Activated T-helper 1 cell treated with anti-CD3 and anti-CD28 coated beads, Interleukin-12 subunit alpha, Interleukin-12 subunit beta, Interleukin-2, Interleukin-4 antibody, amounts not matched to agents 30 ng/mL and 10 ng/mL and 1 ng/mL, durations not matched to agents 14 hours and 24 hours and 36 hours (primary cell): ENCODE data around the gene ZNF534. TPM values are rescaled to one million over a fixed set of nuclear protein-coding genes. Genes with fewer than 3 reads are reported as not detected.
"Not testable (repeated sequence)": the region's sequence is repeated elsewhere in the genome, so short reads cannot be mapped to it uniquely, and the experiment has no call there.

Experiments used
- DNase-seq: peaks from one replicate; pipeline ENCODE4 v3.0.0; 2021; ENCODE audit warnings: low spot score
- H3K27ac Mint-ChIP-seq: one replicate; pipeline ENCODE4 v1.8.0; 2021; ENCODE audit warnings: mild to moderate bottlenecking, mixed read lengths
- H3K27me3 Mint-ChIP-seq: one replicate; pipeline ENCODE4 v1.8.0; 2022; ENCODE audit warnings: mild to moderate bottlenecking, moderate library complexity, mixed read lengths; ENCODE audit not compliant: insufficient read depth
- H3K36me3 Mint-ChIP-seq: one replicate; pipeline ENCODE4 v1.8.0; 2021; ENCODE audit warnings: low read depth, mixed read lengths
- H3K4me1 Mint-ChIP-seq: one replicate; pipeline ENCODE4 v1.8.0; 2021; ENCODE audit warnings: low read depth, mixed read lengths
- H3K4me3 Mint-ChIP-seq: one replicate; pipeline ENCODE4 v1.8.0; 2021; ENCODE audit warnings: mild to moderate bottlenecking, moderate library complexity, mixed read lengths
- H3K9me3 Mint-ChIP-seq: one replicate; pipeline ENCODE4 v1.8.0; 2021; ENCODE audit warnings: mixed read lengths
- intact Hi-C: fragments of 100-400 bp; cut with micrococcal nuclease; formaldehyde crosslinking; loops from one replicate; pipeline ENCODE4 v1.15.1; 2024
- total RNA-seq: library from RNA; stranded (reverse); gene quantifications from 2 replicates; pipeline ENCODE4 v1.2.3, GENCODE V29; 2022

Gene ZNF534
- total RNA-seq, 1 donor from 2014 or later = not detected

DNA sequence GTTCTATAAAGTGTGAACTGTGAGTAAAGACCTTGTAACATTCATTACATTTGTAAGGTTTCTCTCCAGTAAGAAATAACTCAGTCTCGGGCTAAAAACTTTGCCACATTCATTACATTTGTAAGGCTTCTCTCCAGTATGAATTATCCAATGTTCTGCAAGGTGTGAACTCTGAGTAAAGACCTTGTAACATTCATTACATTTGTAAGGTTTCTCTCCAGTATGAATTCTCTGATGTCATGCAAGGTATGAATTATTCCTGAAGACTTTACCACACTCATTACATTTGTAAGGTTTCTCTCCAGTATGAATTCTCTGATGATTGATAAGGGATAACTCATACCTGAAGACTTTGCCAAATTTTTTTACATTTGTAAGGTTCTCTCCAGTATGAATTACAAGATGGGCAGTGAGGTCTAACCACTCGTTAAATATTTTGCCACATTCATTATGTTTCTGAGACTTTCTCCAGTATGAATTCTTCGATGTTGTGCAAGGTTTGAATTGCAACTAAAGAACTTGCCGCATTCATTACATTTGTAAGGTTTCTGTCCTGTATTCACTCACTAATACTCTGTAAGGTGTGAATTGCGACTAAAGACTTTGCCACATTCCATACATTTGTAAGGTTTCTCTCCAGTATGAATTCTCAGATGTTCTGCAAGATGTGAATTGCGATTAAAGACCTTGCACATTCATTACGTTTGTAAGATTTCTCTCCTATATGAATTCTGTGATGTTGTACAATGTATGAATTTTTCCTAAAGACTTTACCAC, 45.6 kb downstream of the ZNF534 start:
- no peak overlapping the region for H3K27ac Mint-ChIP-seq
- H3K9me3 Mint-ChIP-seq = peaks cover 79% of the 10 kb centered on the region
- H3K36me3 Mint-ChIP-seq = peaks cover 1% of the 10 kb centered on the region
- no peaks in the 10 kb centered on the region for H3K4me1 Mint-ChIP-seq
- H3K27me3 Mint-ChIP-seq = no peaks in the 10 kb centered on the region
- no peak for DNase-seq
- H3K4me3 Mint-ChIP-seq = no peak overlapping the region
- intact Hi-C loops = no loop called here

- not testable (repeated sequence) for H3K4me3 Mint-ChIP-seq, H3K36me3 Mint-ChIP-seq, H3K27me3 Mint-ChIP-seq
These were observed 55.3 kb downstream of the ZNF534 start for GRCh38 chr19:52484111-52484743.

DNA sequence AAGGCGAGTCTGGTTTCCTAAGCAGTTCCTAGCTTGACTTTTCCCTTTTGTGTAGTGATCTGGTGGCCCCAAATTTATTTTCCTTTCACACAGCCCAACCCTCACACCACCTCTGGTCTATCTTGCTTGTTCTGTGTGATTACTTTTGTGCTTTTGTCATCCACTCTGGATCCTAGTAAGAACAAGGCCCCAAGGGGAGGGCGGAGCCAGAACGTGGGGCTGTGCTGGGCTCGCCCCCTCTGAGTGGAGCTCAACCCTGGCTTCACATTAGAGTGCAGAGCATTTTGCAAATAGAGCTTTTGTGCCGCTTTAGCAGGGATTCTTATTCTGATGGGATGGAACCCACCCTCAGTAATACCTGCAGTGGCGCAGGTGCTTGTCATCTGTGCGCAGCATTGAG, 56.1 kb downstream of the ZNF534 start:
- H3K9me3 Mint-ChIP-seq = peaks cover 55% of the 10 kb centered on the region
- H3K4me1 Mint-ChIP-seq, H3K36me3 Mint-ChIP-seq, H3K4me3 Mint-ChIP-seq, intact Hi-C loops, DNase-seq, H3K27ac Mint-ChIP-seq, H3K27me3 Mint-ChIP-seq: not testable (repeated sequence)

More at GRCh38 chr19:52484111-52484743, 55.3 kb downstream of the ZNF534 start:
- H3K4me1 Mint-ChIP-seq, H3K27ac Mint-ChIP-seq, intact Hi-C loops, DNase-seq: not testable (repeated sequence)
- H3K9me3 Mint-ChIP-seq = peaks cover 52% of the 10 kb centered on the region

- H3K36me3 Mint-ChIP-seq, H3K4me3 Mint-ChIP-seq, DNase-seq, H3K4me1 Mint-ChIP-seq, H3K27me3 Mint-ChIP-seq, H3K27ac Mint-ChIP-seq, intact Hi-C loops: not testable (repeated sequence)
- peaks cover 55% of the 10 kb centered on the region for H3K9me3 Mint-ChIP-seq
These were observed 56.8 kb downstream of the ZNF534 start for GRCh38 chr19:52485561-52486240.

- intact Hi-C loops = no loop called here
- H3K27ac Mint-ChIP-seq = no peak overlapping the region
- no peaks in the 10 kb centered on the region for H3K36me3 Mint-ChIP-seq
- no peak overlapping the region for H3K4me3 Mint-ChIP-seq
- H3K9me3 Mint-ChIP-seq = peaks cover 42% of the 10 kb centered on the region
- no peaks in the 10 kb centered on the region for H3K4me1 Mint-ChIP-seq
- no peak for DNase-seq
- no peaks in the 10 kb centered on the region for H3K27me3 Mint-ChIP-seq
These were observed 63.4 kb downstream of the ZNF534 start for GRCh38 chr19:52492201-52492993.

- Mint-ChIP-seq H3K27me3 (no peaks in the 10 kb centered on the region), H3K27ac (no peak overlapping the region), H3K36me3 (no peaks in the 10 kb centered on the region), H3K4me3 (no peak overlapping the region), H3K4me1 (no peaks in the 10 kb centered on the region), H3K9me3 (peaks cover 48% of the 10 kb centered on the region)
- DNase-seq = no peak
- intact Hi-C loops = no loop called here
These were observed 64.1 kb downstream of the ZNF534 start for GRCh38 chr19:52492994-52493470.

DNA sequence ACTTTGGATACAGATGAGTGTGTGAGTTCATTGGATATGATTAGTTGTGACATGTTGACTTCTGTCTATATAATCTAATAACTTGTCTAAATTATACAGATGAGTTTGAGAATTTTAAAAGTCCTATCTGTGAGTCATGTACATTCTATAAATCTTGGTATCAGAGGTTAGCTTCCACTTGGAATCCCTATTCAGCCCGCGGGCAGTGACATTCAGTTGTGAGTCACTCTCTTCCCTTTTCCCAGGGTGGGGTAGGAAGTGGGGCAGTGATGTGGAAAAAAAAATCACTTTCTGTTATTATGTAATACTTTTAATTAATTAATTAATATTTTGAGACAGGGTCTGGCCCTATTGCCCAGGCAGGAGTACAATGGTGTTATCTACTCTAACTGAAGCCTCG, 65.6 kb downstream of the ZNF534 start:
- Mint-ChIP-seq H3K36me3 (no peaks in the 10 kb centered on the region), H3K4me1 (no peaks in the 10 kb centered on the region), H3K9me3 (peaks cover 54% of the 10 kb centered on the region), H3K27ac (no peak overlapping the region), H3K27me3 (no peaks in the 10 kb centered on the region), H3K4me3 (no peak overlapping the region)
- intact Hi-C loops = no loop called here
- no peak for DNase-seq

DNA sequence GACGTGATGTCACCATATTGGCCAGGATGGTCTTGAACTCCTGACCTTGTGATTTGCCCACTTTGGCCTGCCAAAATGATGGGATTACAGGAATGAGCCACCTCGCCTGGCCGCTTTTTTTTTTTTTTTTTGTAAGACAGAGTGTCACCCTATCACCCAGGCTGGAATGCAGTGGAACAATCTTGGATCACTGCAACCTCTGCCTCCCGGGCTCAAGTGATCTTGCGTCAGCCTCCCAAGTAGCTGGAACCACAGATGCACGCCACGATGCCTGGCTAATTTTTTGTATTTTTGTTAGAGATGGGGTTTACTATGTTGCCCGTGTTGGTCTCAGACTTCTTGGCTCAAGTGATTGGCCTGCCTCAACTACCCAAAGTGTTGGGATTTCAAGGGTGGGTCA, 69.6 kb downstream of the ZNF534 start:
- Mint-ChIP-seq H3K27me3 (no peaks in the 10 kb centered on the region), H3K4me1 (no peaks in the 10 kb centered on the region), H3K4me3 (no peak overlapping the region), H3K36me3 (no peaks in the 10 kb centered on the region), H3K9me3 (peaks cover 57% of the 10 kb centered on the region), H3K27ac (no peak overlapping the region)
- intact Hi-C loops = no loop called here
- DNase-seq = no peak

- H3K4me3 Mint-ChIP-seq, intact Hi-C loops, H3K4me1 Mint-ChIP-seq, DNase-seq, H3K27ac Mint-ChIP-seq, H3K36me3 Mint-ChIP-seq, H3K27me3 Mint-ChIP-seq: not testable (repeated sequence)
- H3K9me3 Mint-ChIP-seq = peaks cover 54% of the 10 kb centered on the region
These were observed 71.5 kb downstream of the ZNF534 start for GRCh38 chr19:52500474-52500873.

GRCh38 chr19:52500991-52501390, 72.0 kb downstream of the ZNF534 start:
- H3K4me1 Mint-ChIP-seq, H3K36me3 Mint-ChIP-seq, intact Hi-C loops, H3K27me3 Mint-ChIP-seq, H3K4me3 Mint-ChIP-seq, H3K27ac Mint-ChIP-seq, DNase-seq: not testable (repeated sequence)
- peaks cover 55% of the 10 kb centered on the region for H3K9me3 Mint-ChIP-seq
